Measurements from ENCODE around the gene IFNGR2. TPM values are rescaled to one million over a fixed set of nuclear protein-coding genes. Genes with fewer than 3 reads are reported as not detected.
"Not testable (repeated sequence)": the region's sequence is repeated elsewhere in the genome, so short reads cannot be mapped to it uniquely, and the experiment has no call there.

Gene IFNGR2
- total RNA-seq, 1 donor from 2014 or later: 59.9 TPM

DNA sequence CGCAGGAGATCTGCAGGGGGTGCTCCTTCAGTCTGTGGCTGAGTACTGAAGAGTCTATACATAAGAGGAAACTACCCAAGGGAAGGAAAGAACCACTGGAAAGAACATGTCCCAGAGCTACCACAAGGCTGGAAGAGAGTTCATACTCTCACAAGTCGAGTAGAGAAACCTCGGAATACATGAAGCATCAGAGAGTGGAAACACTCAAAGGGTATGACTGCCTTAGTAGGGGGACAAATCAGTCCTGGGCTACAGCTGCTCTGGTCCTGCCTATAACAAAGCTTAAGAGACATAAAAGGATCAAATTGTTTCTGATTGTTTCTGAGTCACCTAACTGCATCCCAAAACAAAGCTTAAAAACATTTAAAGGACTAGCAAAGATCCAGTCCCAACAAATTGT is 49.1 kb downstream of the IFNGR2 start:
- no peak for DNase-seq (ENCODE audit: low read depth)
- no peak overlapping the region for H3K4me3 ChIP-seq (ENCODE audit: low read depth, low read length)
- TF ChIP-seq, protein P1, sequence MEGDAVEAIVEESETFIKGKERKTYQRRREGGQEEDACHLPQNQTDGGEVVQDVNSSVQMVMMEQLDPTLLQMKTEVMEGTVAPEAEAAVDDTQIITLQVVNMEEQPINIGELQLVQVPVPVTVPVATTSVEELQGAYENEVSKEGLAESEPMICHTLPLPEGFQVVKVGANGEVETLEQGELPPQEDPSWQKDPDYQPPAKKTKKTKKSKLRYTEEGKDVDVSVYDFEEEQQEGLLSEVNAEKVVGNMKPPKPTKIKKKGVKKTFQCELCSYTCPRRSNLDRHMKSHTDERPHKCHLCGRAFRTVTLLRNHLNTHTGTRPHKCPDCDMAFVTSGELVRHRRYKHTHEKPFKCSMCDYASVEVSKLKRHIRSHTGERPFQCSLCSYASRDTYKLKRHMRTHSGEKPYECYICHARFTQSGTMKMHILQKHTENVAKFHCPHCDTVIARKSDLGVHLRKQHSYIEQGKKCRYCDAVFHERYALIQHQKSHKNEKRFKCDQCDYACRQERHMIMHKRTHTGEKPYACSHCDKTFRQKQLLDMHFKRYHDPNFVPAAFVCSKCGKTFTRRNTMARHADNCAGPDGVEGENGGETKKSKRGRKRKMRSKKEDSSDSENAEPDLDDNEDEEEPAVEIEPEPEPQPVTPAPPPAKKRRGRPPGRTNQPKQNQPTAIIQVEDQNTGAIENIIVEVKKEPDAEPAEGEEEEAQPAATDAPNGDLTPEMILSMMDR (conservative IDR thresholded peaks at IDR 0.05; ENCODE audit: low read depth, low read length): no peak

DNA sequence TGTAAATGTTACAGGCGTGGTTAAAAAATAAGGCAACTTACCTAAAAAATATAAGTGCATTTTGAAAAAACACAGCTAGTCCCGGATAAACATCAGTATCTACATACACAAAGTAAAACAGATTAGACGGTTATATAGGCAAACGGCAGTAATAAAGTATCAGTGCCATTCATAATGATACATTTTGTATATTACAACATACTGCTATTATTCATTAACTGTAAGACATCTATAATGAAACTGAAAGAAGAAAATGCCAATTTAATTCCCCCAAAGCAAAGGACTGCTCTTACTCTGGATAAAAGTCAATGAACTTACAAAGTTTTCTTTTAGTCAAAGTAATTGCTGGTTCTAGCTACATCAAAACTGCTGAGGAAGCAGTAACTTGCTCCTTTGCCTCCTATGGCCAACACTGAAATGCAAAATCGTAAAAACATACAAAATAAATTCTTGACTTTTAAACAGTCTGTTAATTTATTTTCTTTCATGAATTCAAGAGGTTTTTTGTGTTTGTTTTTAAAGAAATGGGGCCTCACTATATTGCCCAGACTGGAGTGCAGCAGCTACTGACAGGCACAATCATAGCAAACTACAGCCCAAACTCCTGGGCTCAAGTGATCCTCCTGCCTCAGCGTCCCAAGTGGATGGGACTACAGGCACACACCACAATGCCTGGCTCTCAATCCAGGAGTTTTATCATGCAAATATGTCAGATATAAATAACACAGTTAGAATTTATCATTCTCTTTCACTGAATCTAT is 52.7 kb downstream of the IFNGR2 start:
- DNase-seq (ENCODE audit: low read depth): no peak
- TF ChIP-seq, protein P1 (conservative IDR thresholded peaks at IDR 0.05; ENCODE audit: low read depth, low read length): no peak
- no peak overlapping the region for H3K4me3 ChIP-seq (ENCODE audit: low read depth, low read length)

DNA sequence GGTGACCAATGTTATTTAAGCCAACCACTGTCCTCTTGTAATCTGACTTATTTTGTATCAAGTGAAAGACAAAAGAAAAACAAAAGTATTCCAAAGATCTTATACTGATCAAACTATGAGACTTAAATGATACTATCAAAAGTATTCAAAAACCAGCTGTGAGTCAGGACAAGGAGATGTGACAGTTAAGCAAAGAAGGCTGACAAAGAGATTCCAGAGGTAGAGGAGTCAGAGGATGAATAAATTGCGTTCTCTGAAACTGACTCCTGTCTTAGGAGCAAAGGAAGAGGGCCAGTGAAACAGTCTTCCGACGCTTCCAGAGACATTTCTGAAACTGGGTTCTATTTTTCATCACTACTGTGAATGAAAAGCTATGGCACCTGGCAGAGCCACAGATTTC is 55.6 kb downstream of the IFNGR2 start:
- TF ChIP-seq, protein P1 (conservative IDR thresholded peaks at IDR 0.05; ENCODE audit: low read depth, low read length): no peak
- no peak overlapping the region for H3K4me3 ChIP-seq (ENCODE audit: low read depth, low read length)
- DNase-seq (ENCODE audit: low read depth): no peak

DNA sequence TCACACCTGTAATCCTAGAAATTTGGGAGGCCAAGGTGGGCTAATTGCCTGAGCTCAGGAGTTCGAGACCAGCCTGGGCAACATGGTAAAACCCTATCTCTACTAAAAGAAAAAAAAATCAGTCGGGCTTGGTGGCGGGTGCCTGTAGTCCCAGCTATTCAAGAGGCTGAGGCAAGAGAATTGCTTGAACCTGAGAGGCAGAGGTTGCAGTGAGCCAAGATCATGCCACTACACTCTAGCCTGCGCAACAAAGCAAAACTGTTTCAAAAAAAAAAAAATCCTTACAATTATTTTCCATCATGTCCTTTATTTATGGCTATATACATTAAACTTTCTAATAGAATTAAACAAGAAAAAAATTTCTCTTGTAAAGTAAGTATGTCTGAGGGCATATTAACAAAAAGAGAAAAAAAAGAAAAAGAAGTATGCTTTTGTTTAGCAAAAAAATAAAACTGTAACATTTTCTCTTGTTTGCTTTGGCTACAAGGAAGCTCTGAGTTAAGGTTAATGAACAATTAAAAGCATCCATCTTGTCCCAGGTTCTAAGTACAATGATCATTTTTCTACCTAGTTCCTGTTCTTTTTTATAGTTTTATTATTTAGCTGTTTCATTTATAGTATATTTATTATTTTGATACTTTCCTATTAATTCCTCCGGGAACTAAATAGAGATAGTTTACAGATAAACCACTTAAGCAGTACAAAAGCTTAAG is 58.5 kb downstream of the IFNGR2 start:
- TF ChIP-seq, protein P1 (conservative IDR thresholded peaks at IDR 0.05; ENCODE audit: low read depth, low read length): no peak
- H3K4me3 ChIP-seq (ENCODE audit: low read depth, low read length): no peak overlapping the region
- DNase-seq (ENCODE audit: low read depth): no peak

DNA sequence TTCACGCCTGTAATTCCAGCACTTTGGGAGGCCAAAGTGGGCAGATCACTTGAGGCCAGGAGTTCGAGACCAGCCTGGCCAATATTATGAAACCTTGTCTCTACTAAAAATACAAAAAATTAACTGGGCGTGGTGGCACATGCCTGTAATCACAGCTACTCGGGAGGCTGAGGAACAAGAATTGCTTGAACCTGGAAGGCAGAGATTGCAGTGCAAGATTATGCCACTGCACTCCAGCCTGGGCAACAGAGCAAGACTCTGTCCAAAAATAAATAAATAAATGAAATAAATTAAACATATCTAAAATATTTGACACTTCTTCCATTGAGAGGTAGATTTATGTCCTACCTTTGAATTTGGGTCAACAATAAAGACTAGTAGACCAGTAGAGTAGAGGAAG is 66.0 kb downstream of the IFNGR2 start:
- DNase-seq (ENCODE audit: low read depth); H3K4me3 ChIP-seq (ENCODE audit: low read depth, low read length): not testable (repeated sequence)

DNA sequence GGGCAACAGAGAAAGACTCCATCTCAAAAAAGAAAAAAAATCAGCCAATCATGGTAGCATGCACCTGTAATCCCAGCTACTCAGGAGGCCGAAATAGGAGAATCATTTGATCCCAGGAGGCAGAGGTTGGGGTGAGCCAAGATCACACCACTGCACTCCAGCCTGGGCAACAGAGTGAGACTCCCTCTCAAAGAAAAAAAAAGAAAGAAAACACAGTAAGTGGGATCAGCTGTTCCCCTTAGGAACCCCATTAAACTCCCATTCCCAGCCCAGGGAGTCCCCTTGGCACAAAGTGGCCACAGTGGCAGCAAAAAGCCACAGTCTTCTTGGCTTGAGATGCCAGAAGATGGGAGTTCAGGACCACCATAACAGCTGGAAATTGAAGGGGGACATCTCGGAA is 67.5 kb downstream of the IFNGR2 start:
- TF ChIP-seq, protein P1 (conservative IDR thresholded peaks at IDR 0.05; ENCODE audit: low read depth, low read length): no peak
- no peak for DNase-seq (ENCODE audit: low read depth)
- H3K4me3 ChIP-seq (ENCODE audit: low read depth, low read length): no peak overlapping the region

DNA sequence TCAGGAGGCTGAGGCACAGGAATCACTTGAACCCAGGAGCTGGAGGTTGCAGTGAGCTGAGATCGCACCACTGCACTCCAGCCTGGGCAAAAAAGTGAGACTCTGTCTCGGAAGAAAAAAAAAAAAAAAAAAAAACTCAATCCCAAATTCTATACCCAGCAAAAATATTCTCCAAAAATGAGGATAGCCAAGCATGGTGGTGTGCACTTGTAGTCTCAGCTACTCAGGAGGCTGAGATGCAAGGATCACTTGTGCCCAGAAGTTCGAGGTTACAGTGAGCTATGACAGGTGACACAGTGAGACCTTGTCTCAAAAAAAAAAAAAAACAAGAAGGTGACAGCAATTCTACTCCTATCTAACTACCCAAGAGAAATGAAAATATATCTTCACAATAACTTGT is 70.1 kb downstream of the IFNGR2 start:
- no peak for DNase-seq (ENCODE audit: low read depth)
- TF ChIP-seq, protein P1 (conservative IDR thresholded peaks at IDR 0.05; ENCODE audit: low read depth, low read length): no peak
- no peak overlapping the region for H3K4me3 ChIP-seq (ENCODE audit: low read depth, low read length)
